Muscle layer of colon (tissue), 2 donors: Measurements from ENCODE around the gene CLEC3A.

Experiments used
- H3K27ac ChIP-seq: one replicate; pipeline ENCODE4 v1.7.0; 2013; ENCODE audit warnings: low read depth, mild to moderate bottlenecking, low read length, moderate library complexity
- H3K27me3 ChIP-seq, 2 donors: one replicate each; pipeline ENCODE4 v1.7.0; 2013; ENCODE audit warnings: low read length in 2 of 2, mild to moderate bottlenecking in 2 of 2; ENCODE audit not compliant: insufficient read depth in 2 of 2, control insufficient read depth in 1 of 2
- H3K36me3 ChIP-seq: one replicate; pipeline ENCODE4 v1.7.0; 2013; ENCODE audit warnings: mild to moderate bottlenecking, low read length; ENCODE audit not compliant: insufficient read depth
- H3K4me1 ChIP-seq: one replicate; pipeline ENCODE4 v1.7.0; 2013; ENCODE audit warnings: mild to moderate bottlenecking, low read length; ENCODE audit not compliant: insufficient read depth
- H3K4me3 ChIP-seq, 2 donors: one replicate each; pipeline ENCODE4 v1.7.0; 2013; ENCODE audit warnings: low read length in 2 of 2, low read depth in 1 of 2, mild to moderate bottlenecking in 1 of 2, moderate library complexity in 1 of 2
- H3K9ac ChIP-seq: one replicate; pipeline ENCODE4 v1.7.0; 2013; ENCODE audit warnings: low read length
- H3K9me3 ChIP-seq: one replicate; pipeline ENCODE4 v1.7.0; 2013; ENCODE audit warnings: mild to moderate bottlenecking, low read length
- donor health status: abdominal sarcoma.
- donor health status: Adenocarcinoma of cecum.

The CLEC3A gene

DNA sequence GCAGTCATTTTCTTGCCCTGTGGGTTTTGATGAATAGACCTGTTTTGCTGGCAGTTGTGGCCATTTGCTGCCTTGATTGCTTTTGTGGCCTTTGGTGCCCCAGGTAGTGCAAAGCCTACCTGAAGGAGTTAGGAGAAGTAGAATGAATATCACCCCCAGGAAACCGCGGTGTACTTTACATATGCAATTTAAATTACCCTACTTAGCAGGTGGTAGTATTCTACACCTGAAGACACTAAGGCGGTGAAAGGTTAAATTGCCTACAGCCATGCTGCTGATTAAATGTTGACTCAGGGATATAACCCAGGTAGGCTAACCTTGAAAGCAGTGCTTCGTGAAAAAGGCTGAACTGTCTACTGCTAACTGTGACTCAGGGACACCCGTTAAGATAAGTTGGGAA, 49.9 kb downstream of the CLEC3A start:
- Histone ChIP-seq H3K27ac (no peak overlapping the region), H3K27me3 (no peaks in the 10 kb centered on the region), H3K9me3 (no peaks in the 10 kb centered on the region), H3K9ac (no peak overlapping the region), H3K36me3 (no peaks in the 10 kb centered on the region), H3K4me1 (no peaks in the 10 kb centered on the region), H3K4me3 (no peak overlapping the region)

DNA sequence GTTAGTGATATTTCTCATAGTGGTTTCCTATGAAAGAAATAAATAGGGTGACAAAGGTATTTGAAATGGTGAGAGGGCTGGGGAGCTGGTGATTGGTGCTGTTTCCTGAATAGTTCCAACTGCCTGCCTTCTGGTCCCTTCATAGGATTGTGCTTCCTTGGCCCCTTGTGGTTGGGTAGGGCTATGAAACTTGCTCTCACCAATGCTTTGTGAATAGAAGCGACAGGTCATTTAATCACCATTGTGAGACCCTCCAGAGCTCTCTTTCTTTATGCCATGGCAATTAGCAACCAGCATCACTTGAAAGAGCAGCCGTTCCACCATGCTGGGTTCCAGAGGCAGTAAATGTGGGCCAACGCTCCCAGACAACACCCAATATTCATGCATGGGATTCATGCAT, 53.5 kb downstream of the CLEC3A start:
- no peak overlapping the region for H3K9ac ChIP-seq
- no peak overlapping the region for H3K4me3 ChIP-seq

GRCh38 chr16:78081341-78081740, 59.0 kb downstream of the CLEC3A start:
- Histone ChIP-seq H3K27me3 (no peaks in the 10 kb centered on the region), H3K9ac (no peak overlapping the region), H3K9me3 (no peaks in the 10 kb centered on the region), H3K4me3 (no peak overlapping the region), H3K27ac (no peak overlapping the region), H3K4me1 (no peaks in the 10 kb centered on the region), H3K36me3 (no peaks in the 10 kb centered on the region)

More for the DNA sequence above, 53.5 kb downstream of the CLEC3A start:
- Histone ChIP-seq H3K9me3 (no peaks in the 10 kb centered on the region), H3K27me3 (no peaks in the 10 kb centered on the region), H3K27ac (no peak overlapping the region), H3K36me3 (no peaks in the 10 kb centered on the region), H3K4me1 (no peaks in the 10 kb centered on the region)
